OCI-LY1 (cell line): Measurements from ENCODE around the gene EDN3.

Source experiments
- H2AFZ ChIP-seq: fragments of 200-600 bp; sonication (generic), shearing (Covaris generic); 2 replicates; pipeline ENCODE4 v1.6.0; 2014; ENCODE audit warnings: antibody characterized with exemption, mild to moderate bottlenecking, low read length
- H3F3A ChIP-seq: fragments of 200-600 bp; sonication (generic), shearing (Covaris generic); 2 replicates; pipeline ENCODE4 v1.6.0; 2014; ENCODE audit warnings: mild to moderate bottlenecking, antibody characterized with exemption, low read length, moderate library complexity; ENCODE audit not compliant: insufficient read depth
- H3K27ac ChIP-seq: fragments of 200-600 bp; sonication (generic); 2 replicates; pipeline ENCODE4 v1.5.1; 2014; ENCODE audit warnings: low read length, mixed run types, mild to moderate bottlenecking, low read depth; ENCODE audit not compliant: poor library complexity, severe bottlenecking
- H3K27me3 ChIP-seq: fragments of 200-600 bp; sonication (generic); 2 replicates; pipeline ENCODE4 v1.6.0; 2014; ENCODE audit warnings: antibody characterized with exemption, mild to moderate bottlenecking, low read length, moderate library complexity; ENCODE audit not compliant: insufficient read depth
- H3K36me3 ChIP-seq: fragments of 200-600 bp; sonication (generic); 2 replicates; pipeline ENCODE4 v1.6.1; 2014; ENCODE audit warnings: mild to moderate bottlenecking, antibody characterized with exemption, low read length, moderate library complexity, mixed read lengths; ENCODE audit not compliant: insufficient read depth
- H3K4me1 ChIP-seq: fragments of 200-600 bp; sonication (generic); 2 replicates; pipeline ENCODE4 v1.5.1; 2014; ENCODE audit warnings: mild to moderate bottlenecking, low read length, moderate library complexity; ENCODE audit not compliant: insufficient read depth, severe bottlenecking
- H3K4me2 ChIP-seq: fragments of 200-600 bp; sonication (generic), shearing (Covaris generic); 2 replicates; pipeline ENCODE4 v1.6.1; 2014; ENCODE audit warnings: low read length
- H3K4me3 ChIP-seq: fragments of 200-600 bp; sonication (generic); 2 replicates; pipeline ENCODE4 v1.5.1; 2014; ENCODE audit warnings: low read length, low read depth, mild to moderate bottlenecking, mixed read lengths; ENCODE audit not compliant: poor library complexity, severe bottlenecking
- H3K79me2 ChIP-seq: fragments of 200-600 bp; shearing (Covaris generic); 2 replicates; pipeline ENCODE4 v1.6.1; 2016; ENCODE audit warnings: mixed run types, low read length, mixed read lengths; ENCODE audit not compliant: insufficient read depth
- H3K9ac ChIP-seq: fragments of 200-600 bp; sonication (generic), shearing (Covaris generic); 2 replicates; pipeline ENCODE4 v1.6.1; 2014; ENCODE audit warnings: mild to moderate bottlenecking, low read length, mixed read lengths
- H3K9me2 ChIP-seq: fragments of 200-600 bp; sonication (generic), shearing (Covaris generic); 2 replicates; pipeline ENCODE4 v1.6.1; 2014; ENCODE audit warnings: low read depth, mild to moderate bottlenecking, low read length, mixed read lengths
- H3K9me3 ChIP-seq: fragments of 200-600 bp; shearing (Covaris generic); 2 replicates; pipeline ENCODE4 v1.6.1; 2014; ENCODE audit warnings: low read length, mixed read lengths
- H4K20me1 ChIP-seq: fragments of 200-600 bp; sonication (generic), shearing (Covaris generic); 2 replicates; pipeline ENCODE4 v1.6.0; 2016; ENCODE audit warnings: mild to moderate bottlenecking, low read length; ENCODE audit not compliant: insufficient read depth
- CTCF ChIP-seq: fragments of 200-600 bp; sonication (generic), shearing (Covaris generic); IDR thresholded peaks from 2 replicates; pipeline ENCODE4 v1.5.1; 2017; ENCODE audit warnings: mild to moderate bottlenecking, antibody characterized with exemption, low read length, moderate library complexity, mixed read lengths
- EZH2 ChIP-seq: fragments of 200-600 bp; sonication (generic), shearing (Covaris generic); IDR thresholded peaks from 2 replicates; pipeline ENCODE4 v1.8.0; 2017; ENCODE audit warnings: borderline replicate concordance, mixed run types, mild to moderate bottlenecking, antibody characterized with exemption, low read length, moderate library complexity, mixed read lengths

EDN3 gene

GRCh38 chr20:59301343-59302007 lies 1.1 kb downstream of the EDN3 start:
- Histone ChIP-seq H3K79me2 (no peaks in the 10 kb centered on the region), H2AFZ (no peak overlapping the region), H3K4me2 (no peak overlapping the region)

GRCh38 chr20:59305908-59306655 lies 5.7 kb downstream of the EDN3 start:
- Histone ChIP-seq H3K9me2 (no peaks in the 10 kb centered on the region), H3K36me3 (no peaks in the 10 kb centered on the region), H3K4me2 (no peak overlapping the region), H3F3A (no peaks in the 10 kb centered on the region), H3K4me1 (no peaks in the 10 kb centered on the region), H3K9me3 (no peaks in the 10 kb centered on the region), H2AFZ (no peak overlapping the region), H3K27me3 (no peaks in the 10 kb centered on the region), H3K9ac (no peak overlapping the region), H3K27ac (no peak overlapping the region), H3K79me2 (no peaks in the 10 kb centered on the region), H4K20me1 (no peaks in the 10 kb centered on the region), H3K4me3 (no peak overlapping the region)
- TF ChIP-seq EZH2 (no peak), CTCF (no peak)

More at GRCh38 chr20:59301343-59302007, 1.1 kb downstream of the EDN3 start:
- Histone ChIP-seq H3K4me3 (no peak overlapping the region), H3K9me2 (no peaks in the 10 kb centered on the region), H4K20me1 (no peaks in the 10 kb centered on the region), H3K36me3 (no peaks in the 10 kb centered on the region), H3K27ac (no peak overlapping the region), H3K9ac (no peak overlapping the region), H3K9me3 (no peaks in the 10 kb centered on the region), H3F3A (no peaks in the 10 kb centered on the region), H3K4me1 (no peaks in the 10 kb centered on the region), H3K27me3 (no peaks in the 10 kb centered on the region)
- TF ChIP-seq EZH2 = no peak
- no peak for TF ChIP-seq CTCF

- Histone ChIP-seq H3K9me2 (no peaks in the 10 kb centered on the region), H3K36me3 (no peaks in the 10 kb centered on the region), H4K20me1 (no peaks in the 10 kb centered on the region), H3K4me2 (no peak overlapping the region), H3K4me3 (no peak overlapping the region), H3K9ac (no peak overlapping the region), H3K4me1 (no peaks in the 10 kb centered on the region), H3K79me2 (no peaks in the 10 kb centered on the region), H3F3A (no peaks in the 10 kb centered on the region), H3K27ac (no peak overlapping the region), H3K9me3 (no peaks in the 10 kb centered on the region), H3K27me3 (no peaks in the 10 kb centered on the region), H2AFZ (no peak overlapping the region)
- TF ChIP-seq CTCF = no peak
- TF ChIP-seq EZH2 = no peak
Observed at GRCh38 chr20:59307270-59307669, 6.9 kb downstream of the EDN3 start.
